A673 (cell line): Measurements from ENCODE around the gene ATG13.

Experiments
- CTCF ChIP-seq: fragments of 300-800, 200-600 bp; sonication (generic); conservative IDR thresholded peaks from 2 replicates; pipeline ENCODE4 v1.5.1; 2017; ENCODE audit warnings: low read depth, mild to moderate bottlenecking, antibody characterized with exemption, low read length, moderate library complexity, mixed read lengths
- EZH2 ChIP-seq: fragments of 200-600 bp; sonication (generic); IDR thresholded peaks from 2 replicates; pipeline ENCODE4 v1.6.1; 2017; ENCODE audit warnings: borderline replicate concordance, low read depth, mild to moderate bottlenecking, mixed read lengths, antibody characterized with exemption, low read length; ENCODE audit not compliant: poor library complexity, severe bottlenecking

- TF ChIP-seq CTCF (no peak), EZH2 (no peak)
These were observed 78.2 kb downstream of the ATG13 start for GRCh38 chr11:46695345-46696211.
